ENCODE results near the gene ZBTB20. TPM values are rescaled to one million over a fixed set of nuclear protein-coding genes. Genes with fewer than 3 reads are reported as not detected.

ZBTB20 gene
- total RNA-seq, 1 donor from 2014 or later, result 15.5 TPM

GRCh38 chr3:114861666-114862065, 285.4 kb downstream of the ZBTB20 start:
- Mint-ChIP-seq H3K9me3 (ENCODE audit: low read depth) (no peaks in the 10 kb centered on the region), H3K27ac (ENCODE audit: unreplicated experiment) (no peak overlapping the region), H3K4me1 (ENCODE audit: low read depth) (no peaks in the 10 kb centered on the region), H3K27me3 (ENCODE audit: low read depth) (no peaks in the 10 kb centered on the region), H3K4me3 (ENCODE audit: unreplicated experiment) (no peak overlapping the region), H3K36me3 (ENCODE audit: low read depth) (no peaks in the 10 kb centered on the region)
- TF ChIP-seq, protein P1, sequence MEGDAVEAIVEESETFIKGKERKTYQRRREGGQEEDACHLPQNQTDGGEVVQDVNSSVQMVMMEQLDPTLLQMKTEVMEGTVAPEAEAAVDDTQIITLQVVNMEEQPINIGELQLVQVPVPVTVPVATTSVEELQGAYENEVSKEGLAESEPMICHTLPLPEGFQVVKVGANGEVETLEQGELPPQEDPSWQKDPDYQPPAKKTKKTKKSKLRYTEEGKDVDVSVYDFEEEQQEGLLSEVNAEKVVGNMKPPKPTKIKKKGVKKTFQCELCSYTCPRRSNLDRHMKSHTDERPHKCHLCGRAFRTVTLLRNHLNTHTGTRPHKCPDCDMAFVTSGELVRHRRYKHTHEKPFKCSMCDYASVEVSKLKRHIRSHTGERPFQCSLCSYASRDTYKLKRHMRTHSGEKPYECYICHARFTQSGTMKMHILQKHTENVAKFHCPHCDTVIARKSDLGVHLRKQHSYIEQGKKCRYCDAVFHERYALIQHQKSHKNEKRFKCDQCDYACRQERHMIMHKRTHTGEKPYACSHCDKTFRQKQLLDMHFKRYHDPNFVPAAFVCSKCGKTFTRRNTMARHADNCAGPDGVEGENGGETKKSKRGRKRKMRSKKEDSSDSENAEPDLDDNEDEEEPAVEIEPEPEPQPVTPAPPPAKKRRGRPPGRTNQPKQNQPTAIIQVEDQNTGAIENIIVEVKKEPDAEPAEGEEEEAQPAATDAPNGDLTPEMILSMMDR (IDR thresholded peaks at IDR 0.05), result no peak
- no peak for DNase-seq (ENCODE audit: low spot score)

- no peaks in the 10 kb centered on the region for H3K27me3 Mint-ChIP-seq (ENCODE audit: low read depth)
- H3K9me3 Mint-ChIP-seq (ENCODE audit: low read depth), result no peaks in the 10 kb centered on the region
- TF ChIP-seq, protein P1 (IDR thresholded peaks at IDR 0.05), result no peak
- no peaks in the 10 kb centered on the region for H3K36me3 Mint-ChIP-seq (ENCODE audit: low read depth)
- H3K27ac Mint-ChIP-seq (ENCODE audit: unreplicated experiment), result no peak overlapping the region
- H3K4me1 Mint-ChIP-seq (ENCODE audit: low read depth), result no peaks in the 10 kb centered on the region
- no peak overlapping the region for H3K4me3 Mint-ChIP-seq (ENCODE audit: unreplicated experiment)
- no peak for DNase-seq (ENCODE audit: low spot score)
Observed at GRCh38 chr3:114860531-114860930, 286.6 kb downstream of the ZBTB20 start.

DNA sequence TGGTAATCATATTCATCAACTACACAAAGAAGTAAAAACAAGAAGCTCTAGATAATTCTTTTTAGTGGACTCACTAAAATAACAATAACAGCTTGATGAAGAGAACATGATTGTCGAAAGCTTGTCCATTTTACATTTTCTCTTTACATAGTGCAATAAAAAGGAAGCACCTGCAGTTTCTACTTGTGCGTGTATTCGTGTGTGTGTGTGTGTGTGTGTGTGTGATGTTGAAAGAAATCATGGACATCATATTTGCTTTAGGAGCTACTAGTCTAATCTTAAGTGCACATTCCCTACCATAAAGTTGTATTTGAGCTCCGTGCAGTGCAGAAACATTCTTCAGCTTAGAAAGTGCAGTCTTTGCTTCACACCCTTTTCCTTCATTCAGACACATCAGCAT, 288.8 kb downstream of the ZBTB20 start:
- no peaks in the 10 kb centered on the region for H3K36me3 Mint-ChIP-seq (ENCODE audit: low read depth)

GRCh38 chr3:114857299-114857701, 289.8 kb downstream of the ZBTB20 start:
- TF ChIP-seq, protein P1 (IDR thresholded peaks at IDR 0.05), result no peak
- Mint-ChIP-seq H3K27ac (ENCODE audit: unreplicated experiment) (no peak overlapping the region), H3K4me3 (ENCODE audit: unreplicated experiment) (no peak overlapping the region), H3K36me3 (ENCODE audit: low read depth) (no peaks in the 10 kb centered on the region), H3K4me1 (ENCODE audit: low read depth) (no peaks in the 10 kb centered on the region), H3K27me3 (ENCODE audit: low read depth) (no peaks in the 10 kb centered on the region), H3K9me3 (ENCODE audit: low read depth) (no peaks in the 10 kb centered on the region)
- DNase-seq (ENCODE audit: low spot score), result no peak

More for the DNA sequence above, 288.8 kb downstream of the ZBTB20 start:
- Mint-ChIP-seq H3K4me1 (ENCODE audit: low read depth) (no peaks in the 10 kb centered on the region), H3K4me3 (ENCODE audit: unreplicated experiment) (no peak overlapping the region), H3K27ac (ENCODE audit: unreplicated experiment) (no peak overlapping the region), H3K9me3 (ENCODE audit: low read depth) (no peaks in the 10 kb centered on the region), H3K27me3 (ENCODE audit: low read depth) (no peaks in the 10 kb centered on the region)
- DNase-seq (ENCODE audit: low spot score), result no peak
- TF ChIP-seq, protein P1 (IDR thresholded peaks at IDR 0.05), result no peak

DNA sequence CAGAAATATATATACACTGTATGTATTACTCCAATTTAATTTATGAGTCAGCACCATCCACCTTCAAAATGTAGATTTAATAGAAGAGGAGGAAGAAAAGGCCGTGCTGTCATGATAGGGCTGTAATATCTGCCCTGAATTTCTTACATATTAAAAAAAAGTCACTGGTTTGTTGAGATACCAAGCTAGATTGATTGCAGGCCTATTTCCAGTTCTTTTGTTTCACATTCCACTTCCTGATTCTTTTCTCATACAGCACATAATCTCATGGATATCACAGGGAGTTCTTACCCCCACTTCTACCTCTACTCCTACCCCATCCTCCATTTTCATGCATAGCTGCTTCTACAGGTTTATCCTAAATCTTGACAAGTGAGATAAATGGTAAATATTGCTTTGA, 290.3 kb downstream of the ZBTB20 start:
- H3K4me3 Mint-ChIP-seq (ENCODE audit: unreplicated experiment), result no peak overlapping the region
- TF ChIP-seq, protein P1 (IDR thresholded peaks at IDR 0.05), result no peak
- H3K27me3 Mint-ChIP-seq (ENCODE audit: low read depth), result no peaks in the 10 kb centered on the region
- no peaks in the 10 kb centered on the region for H3K36me3 Mint-ChIP-seq (ENCODE audit: low read depth)
- H3K9me3 Mint-ChIP-seq (ENCODE audit: low read depth), result no peaks in the 10 kb centered on the region
- no peak overlapping the region for H3K27ac Mint-ChIP-seq (ENCODE audit: unreplicated experiment)
- no peaks in the 10 kb centered on the region for H3K4me1 Mint-ChIP-seq (ENCODE audit: low read depth)
- DNase-seq (ENCODE audit: low spot score), result no peak
